Activated effector memory CD4-positive, alpha-beta T cell treated with Interleukin-2 at 50 U/mL for 16 hours (primary cell): ENCODE results near the gene MBTPS1.

Experiments
- DNase-seq: peaks from one replicate; pipeline ENCODE4 v3.0.0-alpha.2; 2020

Gene MBTPS1

DNA sequence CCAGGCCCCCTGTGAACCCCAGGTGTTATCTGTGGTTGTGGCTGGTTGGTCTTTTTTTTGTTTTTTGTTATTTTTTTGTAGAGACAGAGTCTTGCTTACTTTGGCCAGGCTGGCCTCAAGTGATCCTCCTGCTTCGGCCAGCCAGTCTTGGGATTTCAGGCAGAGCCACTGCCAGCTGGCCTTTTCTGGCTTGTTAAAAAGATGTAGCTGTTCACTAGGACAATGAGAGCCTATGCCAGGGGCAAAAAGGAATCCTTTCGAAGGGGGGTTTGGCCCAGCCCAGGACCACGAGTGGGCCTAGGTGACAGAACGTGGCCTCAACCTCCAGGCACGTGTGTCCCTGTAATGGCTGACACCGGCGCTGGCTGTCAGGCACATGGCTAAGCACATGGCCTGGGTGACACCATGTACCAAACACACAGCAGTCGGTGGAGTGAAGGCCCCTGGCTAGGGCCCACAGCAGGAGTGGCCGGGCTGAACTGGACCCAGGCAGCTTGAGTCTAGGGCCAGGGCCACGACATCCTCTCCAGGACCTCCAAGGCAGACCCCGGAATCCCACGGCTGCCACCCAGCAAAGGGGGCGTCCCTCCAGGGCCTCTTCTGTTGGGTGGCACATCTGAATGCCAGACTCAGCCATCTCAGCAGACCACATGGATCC, 67.2 kb downstream of the MBTPS1 start:
- no peak for DNase-seq

- no peak for DNase-seq
Measured at GRCh38 chr16:84048871-84049270, 67.9 kb downstream of the MBTPS1 start.

GRCh38 chr16:84048270-84048669, 68.5 kb downstream of the MBTPS1 start:
- DNase-seq = no peak

DNA sequence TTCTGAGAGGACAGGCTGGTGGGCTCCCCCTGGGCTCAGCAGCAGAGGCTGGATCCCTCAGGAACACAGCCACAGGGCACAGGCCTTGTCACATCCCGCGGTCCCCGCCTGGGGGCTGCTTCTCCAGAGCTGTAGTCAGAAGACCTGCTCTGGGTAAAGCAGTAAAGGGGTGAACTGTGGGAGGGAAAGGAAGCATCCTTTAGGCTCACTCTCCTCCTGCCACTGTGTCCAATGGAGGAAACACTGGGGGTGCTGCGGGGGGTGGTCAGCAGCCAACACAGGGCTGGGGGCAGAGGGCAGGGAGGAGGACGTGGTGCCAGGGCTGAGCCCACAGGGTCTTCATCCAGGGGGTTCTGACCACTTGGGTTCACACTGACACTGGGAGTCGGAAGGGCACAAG, 69.1 kb downstream of the MBTPS1 start:
- DNase-seq = no peak

- DNase-seq = no peak
Measured at GRCh38 chr16:84047206-84047605, 69.5 kb downstream of the MBTPS1 start.

- no peak for DNase-seq
Measured at GRCh38 chr16:84045818-84046470, 70.8 kb downstream of the MBTPS1 start.

DNA sequence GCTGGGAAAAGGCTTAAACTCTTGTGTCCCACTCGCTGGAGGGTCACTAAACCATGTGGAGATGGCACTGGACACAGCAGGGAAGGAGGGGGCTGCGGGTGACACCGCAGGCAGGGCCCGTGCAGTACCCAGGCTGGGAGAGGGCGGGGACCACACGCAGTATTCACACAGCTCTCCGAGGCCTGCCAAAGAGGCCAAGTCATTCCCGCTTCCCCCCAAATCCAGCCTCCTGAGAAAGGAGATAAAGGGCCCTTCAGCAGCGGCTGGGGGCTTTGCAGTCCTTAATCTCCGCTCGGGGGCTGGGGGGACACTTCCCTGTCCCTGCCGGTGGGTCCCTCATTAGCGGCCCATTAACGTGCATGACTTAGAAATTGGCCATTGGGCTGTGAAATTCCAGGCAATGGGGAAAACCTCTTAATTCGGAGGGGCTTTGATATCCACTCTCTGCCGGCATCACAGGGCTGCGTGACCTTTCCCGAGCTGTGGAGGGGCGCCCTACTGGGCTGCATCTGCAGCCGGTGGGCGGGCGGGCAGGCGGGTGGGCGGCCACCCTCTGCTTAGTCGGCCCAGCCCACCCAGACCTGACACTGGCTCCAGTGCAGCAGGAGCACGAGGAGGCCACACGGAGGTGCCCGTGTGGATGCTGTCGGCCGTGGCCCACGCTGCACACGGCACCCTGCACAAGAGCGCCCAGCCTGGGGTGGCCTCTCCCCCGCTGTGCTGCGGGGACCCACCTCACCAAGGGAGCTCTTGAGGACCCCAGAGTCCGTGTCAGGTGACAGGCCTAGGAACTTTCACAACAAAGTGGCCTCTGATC, 71.5 kb downstream of the MBTPS1 start:
- no peak for DNase-seq

GRCh38 chr16:84044118-84044488, 72.6 kb downstream of the MBTPS1 start:
- DNase-seq = no peak

GRCh38 chr16:84043486-84044117, 73.1 kb downstream of the MBTPS1 start:
- DNase-seq = no peak

DNA sequence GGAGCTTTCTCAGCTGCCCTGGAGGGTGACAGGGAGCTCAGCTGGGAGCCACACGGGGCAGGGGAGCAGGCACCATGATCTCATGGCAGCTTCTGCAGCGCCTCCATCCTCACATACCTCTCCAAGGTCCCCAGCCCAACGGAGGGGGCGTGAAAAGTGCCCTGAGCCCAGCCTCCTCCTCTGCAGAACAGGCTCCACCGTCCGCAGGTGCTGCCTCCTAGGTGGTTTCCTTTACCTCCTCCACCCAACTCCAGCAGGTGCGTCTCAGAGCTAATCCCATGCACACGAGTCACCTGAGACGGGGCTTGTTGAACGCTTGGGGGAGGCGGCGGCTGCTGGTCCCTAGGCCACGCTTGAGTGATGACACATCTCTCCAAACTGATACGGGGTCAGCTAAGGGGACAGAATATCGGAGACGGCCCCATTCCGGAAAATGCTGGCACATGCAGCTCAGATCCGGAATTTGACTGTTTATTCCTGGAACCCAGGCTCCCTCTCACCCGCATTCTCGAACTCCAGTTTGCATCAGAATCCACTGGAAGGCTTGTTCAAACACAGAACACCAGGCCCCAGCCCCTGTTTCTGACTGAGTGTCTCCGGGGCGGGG, 73.8 kb downstream of the MBTPS1 start:
- DNase-seq = no peak

- DNase-seq = no peak
Measured at GRCh38 chr16:84042308-84042878, 74.3 kb downstream of the MBTPS1 start, which contains the start of gene SLC38A8. TSS of gene SLC38A8 (minus strand) at chr16:84042795. CDS start at chr16:84042157, 638 bp downstream.

- no peak for DNase-seq
Measured at GRCh38 chr16:84041881-84042280, 74.9 kb downstream of the MBTPS1 start.

GRCh38 chr16:84040823-84041820, 75.6 kb downstream of the MBTPS1 start:
- no peak for DNase-seq

- no peak for DNase-seq
Measured at GRCh38 chr16:84040226-84040822, 76.4 kb downstream of the MBTPS1 start.

GRCh38 chr16:84039696-84040095, 77.0 kb downstream of the MBTPS1 start:
- DNase-seq = no peak

DNA sequence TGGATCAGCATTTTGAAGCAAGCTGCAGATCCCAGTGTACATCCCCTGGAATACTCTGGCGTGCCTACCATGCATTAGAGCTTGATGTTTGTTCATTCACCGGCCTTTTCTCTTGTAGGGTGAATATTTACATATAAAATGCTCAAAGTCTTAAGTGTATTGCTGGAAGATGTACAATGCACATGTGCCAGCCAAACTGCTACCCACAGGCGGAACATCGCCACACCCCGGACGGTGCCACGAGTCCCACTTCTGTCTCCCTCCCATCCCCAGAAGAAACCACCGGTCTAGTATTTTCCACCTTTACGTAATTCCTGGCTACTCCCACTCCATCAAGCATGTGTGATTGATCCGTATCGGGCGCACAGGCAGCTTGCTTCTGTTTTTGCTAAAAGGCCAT, 78.3 kb downstream of the MBTPS1 start:
- DNase-seq = no peak

DNA sequence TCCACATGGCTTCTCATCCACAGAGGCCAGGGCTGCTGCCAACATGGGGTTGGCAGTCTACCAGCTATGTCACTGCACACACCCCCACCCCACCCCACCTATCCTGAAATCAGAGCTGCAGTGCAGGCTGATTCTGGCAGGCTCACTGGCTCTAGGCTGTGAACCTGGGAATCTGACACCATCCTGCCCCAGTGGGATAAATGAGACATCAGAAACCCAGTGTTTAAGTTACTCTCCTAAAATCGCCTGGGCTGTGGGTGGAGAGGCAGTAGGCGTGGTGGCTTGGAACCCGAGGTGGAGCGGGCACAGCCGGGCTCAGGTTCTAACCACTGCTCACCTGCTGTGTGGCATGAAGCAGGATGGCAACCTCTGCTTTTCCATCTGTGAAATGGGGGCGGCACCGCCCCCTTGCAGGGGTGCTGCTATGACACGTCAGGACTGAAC, 79.7 kb downstream of the MBTPS1 start:
- no peak for DNase-seq

GRCh38 chr16:84036131-84036530, 80.6 kb downstream of the MBTPS1 start:
- DNase-seq = no peak

- DNase-seq = no peak
Measured at GRCh38 chr16:84034516-84034915, 82.2 kb downstream of the MBTPS1 start.

DNA sequence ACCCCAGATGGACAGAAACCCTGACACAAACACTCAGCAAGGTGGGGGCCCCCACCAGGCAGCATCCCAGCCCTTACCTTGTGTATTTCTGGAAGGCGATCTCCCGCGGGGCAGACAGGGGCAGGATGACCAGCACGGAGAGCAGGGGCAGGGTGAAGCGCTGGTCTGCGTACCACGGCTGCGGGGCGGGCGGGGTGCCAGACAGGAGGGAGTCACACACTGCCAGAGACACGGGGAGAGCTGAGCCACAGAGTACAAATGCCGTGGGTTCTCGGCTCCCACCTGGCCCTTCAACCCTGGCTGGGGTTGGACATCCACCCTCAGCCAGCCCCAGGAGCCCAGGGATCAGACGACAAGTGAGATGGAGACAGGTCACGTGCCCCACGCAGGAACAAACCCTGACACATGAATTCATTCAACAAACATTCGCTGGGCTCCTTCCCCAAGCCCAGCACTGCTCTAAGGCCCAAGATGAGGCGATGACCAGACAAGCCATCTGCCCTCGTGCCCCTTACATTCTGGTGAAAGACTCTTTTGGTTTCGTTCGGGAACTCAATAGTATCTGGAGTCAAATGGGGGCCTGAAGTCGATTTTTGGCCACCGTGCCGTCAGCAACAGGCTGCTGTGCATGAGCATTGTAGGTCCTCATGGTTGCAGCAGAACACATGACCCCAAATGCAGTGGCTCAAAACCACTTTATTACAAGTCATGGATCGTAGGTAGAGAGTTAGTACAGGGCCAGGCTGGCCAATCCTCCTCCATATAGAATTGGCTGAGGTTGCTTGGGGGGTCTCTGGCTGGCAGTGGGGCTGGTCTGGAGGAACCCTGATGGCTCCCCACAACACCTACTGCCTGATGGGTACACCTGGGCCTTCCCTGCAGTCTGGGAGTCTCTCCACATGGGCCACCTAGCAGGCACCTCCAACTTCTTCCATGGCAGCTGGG, 83.2 kb downstream of the MBTPS1 start:
- no peak for DNase-seq
